Left forelimb (tissue), 1 donor: Measurements from ENCODE around the gene U2SURP.
"Not testable (repeated sequence)": the region's sequence is repeated elsewhere in the genome, so short reads cannot be mapped to it uniquely, and the experiment has no call there.

Source experiments
- DNase-seq: peaks from one replicate; pipeline ENCODE4 v3.0.0-alpha.2; 2018; ENCODE audit warnings: low spot score

U2SURP gene

GRCh38 chr3:143071776-143072175 is 70.4 kb downstream of the U2SURP start:
- DNase-seq: no peak

GRCh38 chr3:143072298-143073020 is 71.1 kb downstream of the U2SURP start:
- DNase-seq: not testable (repeated sequence)

GRCh38 chr3:143073541-143073940 is 72.2 kb downstream of the U2SURP start:
- DNase-seq: not testable (repeated sequence)

- DNase-seq: not testable (repeated sequence)
Observed at GRCh38 chr3:143073983-143074382, 72.6 kb downstream of the U2SURP start.

GRCh38 chr3:143078883-143079282 is 77.5 kb downstream of the U2SURP start:
- no peak for DNase-seq

- no peak for DNase-seq
Observed at GRCh38 chr3:143080196-143080595, 78.8 kb downstream of the U2SURP start.

GRCh38 chr3:143081365-143081764 is 80.0 kb downstream of the U2SURP start:
- DNase-seq: no peak

- DNase-seq: no peak
Observed at GRCh38 chr3:143081844-143082778, 80.7 kb downstream of the U2SURP start.

GRCh38 chr3:143083781-143084180 is 82.4 kb downstream of the U2SURP start:
- DNase-seq: no peak

GRCh38 chr3:143084856-143085731 is 83.7 kb downstream of the U2SURP start:
- DNase-seq: no peak

GRCh38 chr3:143088835-143089234 is 87.5 kb downstream of the U2SURP start:
- no peak for DNase-seq

- DNase-seq: no peak
Observed at GRCh38 chr3:143089965-143090364, 88.6 kb downstream of the U2SURP start.

GRCh38 chr3:143090486-143090885 is 89.1 kb downstream of the U2SURP start:
- DNase-seq: no peak

GRCh38 chr3:143090976-143091837 is 89.8 kb downstream of the U2SURP start:
- no peak for DNase-seq

GRCh38 chr3:143092191-143092590 is 90.8 kb downstream of the U2SURP start:
- no peak for DNase-seq

GRCh38 chr3:143095813-143096212 is 94.4 kb downstream of the U2SURP start:
- DNase-seq: no peak

- DNase-seq: no peak
Observed at GRCh38 chr3:143098032-143098764, 96.8 kb downstream of the U2SURP start.

GRCh38 chr3:143099210-143099609 is 97.8 kb downstream of the U2SURP start:
- no peak for DNase-seq

GRCh38 chr3:143099690-143100089 is 98.3 kb downstream of the U2SURP start:
- no peak for DNase-seq

- no peak for DNase-seq
Observed at GRCh38 chr3:143100451-143100850, 99.1 kb downstream of the U2SURP start.
